ENCODE measurements around the gene CYP26C1. TPM values are rescaled to one million over a fixed set of nuclear protein-coding genes. Genes with fewer than 3 reads are reported as not detected.

The CYP26C1 gene, protein sequence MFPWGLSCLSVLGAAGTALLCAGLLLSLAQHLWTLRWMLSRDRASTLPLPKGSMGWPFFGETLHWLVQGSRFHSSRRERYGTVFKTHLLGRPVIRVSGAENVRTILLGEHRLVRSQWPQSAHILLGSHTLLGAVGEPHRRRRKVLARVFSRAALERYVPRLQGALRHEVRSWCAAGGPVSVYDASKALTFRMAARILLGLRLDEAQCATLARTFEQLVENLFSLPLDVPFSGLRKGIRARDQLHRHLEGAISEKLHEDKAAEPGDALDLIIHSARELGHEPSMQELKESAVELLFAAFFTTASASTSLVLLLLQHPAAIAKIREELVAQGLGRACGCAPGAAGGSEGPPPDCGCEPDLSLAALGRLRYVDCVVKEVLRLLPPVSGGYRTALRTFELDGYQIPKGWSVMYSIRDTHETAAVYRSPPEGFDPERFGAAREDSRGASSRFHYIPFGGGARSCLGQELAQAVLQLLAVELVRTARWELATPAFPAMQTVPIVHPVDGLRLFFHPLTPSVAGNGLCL
- 0.05 TPM for total RNA-seq
- long read RNA-seq = 0 reads

DNA sequence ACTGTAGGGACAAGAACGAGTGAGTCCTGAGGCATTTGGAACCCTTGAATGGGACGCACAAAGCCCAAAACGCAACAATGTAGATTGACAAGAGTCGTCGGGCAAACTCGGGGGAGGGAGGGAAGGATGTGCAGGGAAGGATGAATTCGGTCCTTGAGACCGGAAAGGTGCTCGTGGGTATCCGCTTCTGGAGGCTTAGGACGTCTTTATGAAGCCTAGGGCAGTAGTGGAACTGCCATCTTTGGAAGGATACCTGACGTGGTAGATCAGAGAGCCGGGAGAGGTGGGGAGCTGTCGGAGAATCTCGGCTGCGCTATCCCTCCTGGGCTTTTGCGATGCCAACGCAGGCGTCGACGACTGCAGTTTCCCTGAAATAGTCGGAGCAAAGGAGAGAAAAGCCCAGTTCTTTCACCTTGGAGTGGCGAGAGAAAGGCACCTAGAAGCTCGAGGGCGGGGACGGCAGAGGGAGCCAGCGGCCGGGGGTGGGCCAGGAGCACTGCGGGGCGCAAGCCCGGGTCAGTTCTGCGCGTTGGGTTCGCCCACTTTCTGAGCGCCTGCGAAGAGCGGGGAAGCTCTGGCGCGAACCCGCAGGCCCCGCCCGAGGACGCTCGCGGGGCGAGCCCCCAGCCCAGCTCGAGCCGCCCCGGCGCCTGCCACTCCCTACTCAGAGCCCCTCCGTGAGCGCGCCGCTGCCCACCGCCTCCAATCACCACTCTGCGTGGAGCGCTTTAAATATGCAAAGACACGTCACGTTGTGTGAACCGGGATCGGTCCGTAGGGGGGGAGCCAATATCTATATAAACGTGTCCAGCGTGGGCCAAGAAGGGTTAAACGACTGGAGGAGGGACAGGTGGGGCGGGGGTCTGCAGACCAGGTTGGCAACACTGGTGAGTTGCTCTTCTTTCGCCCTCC lies at the start of gene CYP26C1:
Gene CYP26C1, plus strand, starts transcription at position 824 of the 912 bp plus-strand sequence. CDS start 466 bp downstream, outside the sequence.
- no peak for ATAC-seq
- intact Hi-C loops (cut with DNase I) = no loop called here
- no peak for DNase-seq (ENCODE audit: missing footprints)

DNA sequence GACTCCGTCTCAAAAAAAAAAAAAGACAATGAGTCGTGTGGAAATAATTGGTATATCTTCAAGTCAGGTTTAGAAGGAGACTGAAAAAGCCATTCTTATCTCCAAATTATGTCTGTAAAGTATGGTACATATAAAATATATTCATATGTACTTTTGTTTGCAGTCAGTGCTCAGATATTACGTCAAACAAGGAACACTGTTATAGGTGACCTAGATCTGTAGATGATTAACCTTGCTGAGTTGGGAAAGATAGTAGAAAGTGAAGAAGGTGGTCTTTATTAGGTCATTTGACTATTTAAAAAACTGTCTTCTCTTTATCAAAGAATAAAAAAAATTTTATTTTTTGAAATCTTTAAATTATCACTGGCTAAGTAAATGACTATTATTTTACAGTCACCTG lies 44.9 kb upstream of the CYP26C1 start:
- intact Hi-C loops (cut with DNase I) = no loop called here
- no peak for ATAC-seq
- no peak for DNase-seq (ENCODE audit: missing footprints)

DNA sequence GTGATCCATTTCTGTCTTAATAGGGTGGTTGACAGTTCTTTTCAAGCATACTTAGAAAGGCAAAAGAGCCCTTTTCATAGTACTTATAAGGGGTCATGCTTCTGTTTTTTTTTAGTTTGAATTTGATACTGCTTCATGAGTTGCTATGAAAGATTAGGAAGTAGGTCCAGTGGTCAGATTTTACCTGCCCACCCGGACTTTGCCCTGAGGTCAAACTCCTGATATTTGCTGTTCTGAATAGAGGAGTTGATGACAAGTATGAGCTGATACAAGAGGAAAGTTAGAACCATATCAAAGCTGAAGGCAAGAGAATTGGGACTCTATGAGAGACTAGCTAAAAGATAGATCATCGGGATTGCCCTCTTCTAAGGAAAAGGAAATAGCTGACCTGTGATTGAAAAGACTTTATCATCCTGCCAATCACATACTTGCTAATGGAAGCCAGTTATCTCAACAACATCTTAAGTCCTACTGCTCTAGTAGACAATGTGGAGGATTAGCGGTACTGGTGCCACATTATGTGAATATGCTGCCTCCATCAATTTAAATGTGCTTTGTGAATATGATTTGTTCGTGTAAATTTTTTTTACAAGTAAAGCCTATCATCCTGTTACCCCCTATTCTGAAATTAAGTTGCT lies 37.5 kb upstream of the CYP26C1 start:
- intact Hi-C loops (cut with DNase I) = no loop called here
- ATAC-seq (no peak), DNase-seq (ENCODE audit: missing footprints) (no peak)

DNA sequence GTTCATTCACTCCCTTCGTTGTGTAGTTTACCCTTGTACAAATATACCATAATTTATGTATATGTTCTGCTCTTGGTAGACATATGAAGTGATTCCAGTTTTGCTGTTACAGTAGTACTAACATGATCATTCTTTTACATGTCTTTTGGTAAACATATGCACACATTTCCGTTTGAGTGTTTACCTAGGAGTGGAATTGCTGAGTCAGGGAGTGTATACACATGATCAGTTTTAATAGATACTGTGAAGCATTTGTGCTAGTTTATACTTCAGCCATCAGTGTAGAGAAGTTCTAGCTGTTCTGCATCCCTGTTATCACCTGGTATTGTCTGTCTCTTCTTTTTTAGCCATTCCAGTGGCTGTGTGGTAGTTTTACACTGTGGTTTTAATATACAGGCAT lies 34.5 kb upstream of the CYP26C1 start:
- intact Hi-C loops (cut with DNase I) = no loop called here
- no peak for DNase-seq (ENCODE audit: missing footprints)
- ATAC-seq = no peak

DNA sequence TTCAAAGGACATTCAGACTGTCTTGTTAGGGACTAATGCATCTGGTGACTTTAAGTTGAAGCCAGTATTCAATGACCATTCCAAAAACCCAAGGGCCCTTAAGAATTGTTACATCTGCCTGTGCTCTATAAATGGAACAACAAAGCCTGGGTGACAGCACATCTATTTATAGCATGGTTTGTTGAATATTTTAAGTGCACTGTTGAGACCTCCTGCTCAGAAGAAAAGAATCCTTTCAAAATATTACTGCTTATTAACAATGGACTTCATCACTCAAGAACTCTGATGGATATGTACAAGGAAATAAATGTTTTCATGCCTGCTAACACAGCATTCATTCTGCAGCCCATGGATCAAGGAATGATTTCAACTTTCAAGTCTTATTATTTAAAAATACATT lies 33.1 kb upstream of the CYP26C1 start:
- no peak for ATAC-seq
- intact Hi-C loops (cut with DNase I) = no loop called here
- DNase-seq (ENCODE audit: missing footprints) = no peak

DNA sequence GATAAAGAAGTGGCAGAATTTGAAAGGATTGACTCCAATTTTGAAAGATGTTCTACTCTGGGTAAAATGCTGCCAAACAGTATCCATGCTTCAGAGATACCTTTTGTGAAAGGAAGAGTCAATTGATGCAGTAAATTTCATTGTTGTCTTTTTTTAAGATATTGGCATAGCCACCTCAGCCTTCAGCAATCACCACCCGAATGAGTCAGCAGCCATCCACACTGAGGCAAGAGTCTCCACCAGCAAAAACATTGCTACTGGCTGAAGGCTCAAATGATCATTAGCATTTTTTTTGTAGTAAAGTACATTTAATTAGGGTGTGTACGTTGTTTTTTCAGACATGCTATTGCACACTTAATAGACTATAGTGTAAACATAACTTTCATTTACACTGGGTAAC lies 31.7 kb upstream of the CYP26C1 start:
- no peak for ATAC-seq
- DNase-seq (ENCODE audit: missing footprints) = no peak
- intact Hi-C loops (cut with DNase I) = no loop called here

DNA sequence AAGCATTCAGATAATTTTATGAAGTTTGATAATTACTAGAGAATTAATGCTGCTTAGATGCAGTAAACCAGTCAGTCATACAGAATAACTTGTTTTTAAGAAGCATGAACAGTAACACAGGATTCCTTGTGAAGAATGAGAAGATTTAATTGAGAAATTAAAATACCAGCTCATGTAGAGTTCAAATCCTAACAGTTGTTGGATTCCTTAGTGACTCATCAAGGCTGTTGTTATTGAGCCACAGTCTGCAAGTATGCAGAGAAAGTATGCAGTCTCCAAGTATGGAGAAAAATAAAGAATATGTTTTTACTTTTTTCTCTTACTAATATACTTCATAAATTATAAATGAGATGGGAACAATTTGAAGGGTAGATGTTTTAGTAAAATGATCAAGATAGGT lies 30.2 kb upstream of the CYP26C1 start:
- intact Hi-C loops (cut with DNase I) = no loop called here
- DNase-seq (ENCODE audit: missing footprints) = no peak
- no peak for ATAC-seq

DNA sequence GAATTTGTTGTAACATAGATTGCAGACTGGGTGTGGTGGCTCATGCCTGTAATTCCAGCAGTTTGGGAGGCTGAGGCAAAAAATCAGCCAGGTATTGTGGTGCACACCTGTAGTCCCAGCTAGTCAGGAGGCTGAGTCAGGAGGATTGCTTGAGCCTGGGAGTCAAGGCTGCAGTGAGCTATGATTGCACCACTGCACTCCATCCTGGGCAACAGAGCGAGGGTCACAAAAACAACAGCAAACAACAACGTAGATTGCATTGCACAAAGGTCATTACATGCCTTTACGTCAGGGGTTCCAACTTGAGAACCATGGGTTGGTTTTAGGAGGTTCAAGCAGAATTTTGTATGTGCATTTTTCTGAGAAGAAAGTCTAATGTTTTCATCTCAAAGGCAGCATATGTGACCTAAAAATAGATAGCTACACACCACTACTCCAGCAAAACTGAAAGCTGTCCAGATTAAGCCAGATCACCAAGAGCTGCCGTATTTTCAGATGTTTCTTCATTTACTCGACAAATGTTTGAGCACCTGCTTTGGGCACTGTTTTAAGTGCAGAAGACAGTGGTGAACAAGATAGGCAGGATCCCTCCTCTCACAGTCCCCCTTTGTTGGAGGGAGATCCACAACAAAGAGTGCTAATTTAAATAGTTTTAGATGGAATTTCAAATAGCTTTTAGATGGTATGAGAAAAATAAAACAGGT lies 28.3 kb upstream of the CYP26C1 start:
- intact Hi-C loops (cut with DNase I) = no loop called here
- no peak for ATAC-seq
- no peak for DNase-seq (ENCODE audit: missing footprints)

DNA sequence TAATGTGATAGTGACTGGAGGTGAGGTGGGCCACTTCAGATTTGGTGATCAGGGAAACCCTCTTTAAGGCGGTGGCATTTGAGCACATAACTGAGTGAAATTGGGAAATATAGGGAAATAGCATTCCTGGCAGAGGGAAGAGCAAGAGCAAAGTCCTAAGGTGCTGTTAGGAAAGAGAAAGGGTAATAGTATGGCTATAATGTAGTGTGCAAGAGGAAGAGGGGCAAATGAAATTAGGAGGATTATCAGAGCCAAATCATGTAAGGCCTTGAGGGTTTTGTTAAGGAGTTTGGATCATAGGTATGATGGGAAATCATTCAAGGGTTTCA lies 27.8 kb upstream of the CYP26C1 start:
- DNase-seq (ENCODE audit: missing footprints) (no peak), ATAC-seq (no peak)
- intact Hi-C loops (cut with DNase I) = no loop called here

DNA sequence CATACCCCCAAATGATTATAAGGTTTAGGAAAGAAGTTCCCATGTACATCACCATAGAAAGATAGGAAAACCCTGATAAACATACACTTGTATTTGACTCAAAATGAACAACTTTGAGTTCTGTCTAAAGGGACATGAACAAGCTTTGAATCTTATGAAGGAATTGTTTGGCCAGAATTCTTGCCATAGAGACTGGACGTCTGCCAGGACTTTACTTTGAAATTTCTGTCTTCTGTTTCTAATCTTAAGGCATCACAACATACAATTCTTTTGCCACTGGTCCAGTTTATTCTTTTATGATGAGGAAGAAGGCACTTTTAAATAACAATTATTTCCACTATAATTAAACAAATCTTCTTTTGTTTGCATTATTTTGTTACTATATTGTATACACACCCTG lies 26.2 kb upstream of the CYP26C1 start:
- intact Hi-C loops (cut with DNase I) = no loop called here
- no peak for ATAC-seq
- no peak for DNase-seq (ENCODE audit: missing footprints)

DNA sequence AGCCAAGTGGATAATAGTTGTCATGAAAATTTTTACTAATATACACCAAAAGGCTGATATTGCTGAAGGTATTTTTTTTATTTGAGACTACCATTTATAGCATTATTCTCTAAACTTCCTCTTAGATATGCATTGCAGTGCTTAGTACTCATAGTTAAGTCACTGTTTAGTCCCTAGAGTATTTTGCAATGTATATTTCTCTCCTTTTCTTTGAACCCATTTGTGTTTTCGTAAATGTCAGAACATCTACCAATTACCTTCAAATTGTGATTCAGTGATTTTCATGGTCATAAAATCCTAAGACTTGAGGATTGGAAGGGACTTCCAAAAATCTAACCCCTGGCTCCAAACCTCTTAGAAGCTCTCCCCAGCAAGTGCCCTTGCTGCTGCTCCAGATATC lies 21.5 kb upstream of the CYP26C1 start:
- intact Hi-C loops (cut with DNase I) = no loop called here
- ATAC-seq = no peak
- no peak for DNase-seq (ENCODE audit: missing footprints)

DNA sequence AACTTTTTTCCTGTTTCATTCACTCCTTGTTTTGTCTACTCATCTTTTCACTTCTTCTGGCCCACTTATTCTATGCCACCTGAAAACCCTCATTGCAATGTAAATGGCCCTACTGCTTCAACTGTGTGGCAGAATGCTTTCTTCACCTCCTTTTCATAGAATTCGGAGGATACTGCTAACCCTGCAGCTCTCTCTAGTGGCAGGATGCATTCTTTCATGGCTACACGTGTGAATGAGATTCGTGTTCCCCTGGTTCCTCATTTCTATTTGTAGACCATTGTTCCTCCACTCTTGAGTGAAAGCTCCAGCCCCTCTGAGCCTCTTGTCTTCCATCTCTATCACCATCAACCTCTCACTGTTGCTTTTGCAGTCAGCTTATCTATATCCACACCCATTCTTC lies 20.9 kb upstream of the CYP26C1 start:
- DNase-seq (ENCODE audit: missing footprints) (no peak), ATAC-seq (no peak)
- intact Hi-C loops (cut with DNase I) = no loop called here

DNA sequence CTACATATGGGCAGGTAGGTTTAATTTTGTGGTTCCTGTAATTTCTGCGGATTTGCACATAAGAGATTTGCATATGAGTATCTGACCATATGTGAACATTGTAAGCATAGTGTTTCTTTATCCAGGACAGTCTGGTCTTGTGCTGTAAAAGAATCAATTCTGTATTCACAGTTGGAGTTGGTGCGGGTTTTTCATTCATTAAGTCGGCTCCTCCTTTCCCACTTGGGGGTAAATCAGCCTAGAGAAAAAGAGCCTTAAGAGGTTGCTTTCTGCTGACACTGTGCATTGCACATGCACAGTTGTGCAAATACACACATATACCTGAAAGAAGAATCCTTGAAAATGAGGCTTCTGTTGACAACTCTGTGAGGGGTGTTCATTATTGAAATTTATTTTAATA lies 6.1 kb upstream of the CYP26C1 start:
- no peak for ATAC-seq
- intact Hi-C loops (cut with DNase I) = no loop called here
- DNase-seq (ENCODE audit: missing footprints) = no peak

DNA sequence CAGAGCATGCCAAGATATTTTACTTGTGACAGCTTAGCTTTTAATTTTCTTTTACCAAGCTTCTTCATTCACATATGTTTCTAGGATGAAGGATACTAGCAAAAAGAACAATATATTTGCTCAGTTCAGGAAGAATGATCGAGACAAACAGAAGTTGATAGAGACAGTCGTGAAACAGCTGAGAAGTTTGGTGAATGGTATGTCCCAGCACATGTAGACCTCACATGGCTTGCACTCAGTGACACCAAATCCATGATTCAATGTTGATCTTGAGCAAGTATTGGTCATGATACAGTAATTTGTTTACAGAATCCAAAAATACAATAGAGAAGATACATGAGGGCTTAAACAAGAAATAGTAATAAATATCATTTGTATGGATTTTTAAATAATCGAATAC lies 2.5 kb upstream of the CYP26C1 start:
- no peak for DNase-seq (ENCODE audit: missing footprints)
- no peak for ATAC-seq
- intact Hi-C loops (cut with DNase I) = no loop called here

DNA sequence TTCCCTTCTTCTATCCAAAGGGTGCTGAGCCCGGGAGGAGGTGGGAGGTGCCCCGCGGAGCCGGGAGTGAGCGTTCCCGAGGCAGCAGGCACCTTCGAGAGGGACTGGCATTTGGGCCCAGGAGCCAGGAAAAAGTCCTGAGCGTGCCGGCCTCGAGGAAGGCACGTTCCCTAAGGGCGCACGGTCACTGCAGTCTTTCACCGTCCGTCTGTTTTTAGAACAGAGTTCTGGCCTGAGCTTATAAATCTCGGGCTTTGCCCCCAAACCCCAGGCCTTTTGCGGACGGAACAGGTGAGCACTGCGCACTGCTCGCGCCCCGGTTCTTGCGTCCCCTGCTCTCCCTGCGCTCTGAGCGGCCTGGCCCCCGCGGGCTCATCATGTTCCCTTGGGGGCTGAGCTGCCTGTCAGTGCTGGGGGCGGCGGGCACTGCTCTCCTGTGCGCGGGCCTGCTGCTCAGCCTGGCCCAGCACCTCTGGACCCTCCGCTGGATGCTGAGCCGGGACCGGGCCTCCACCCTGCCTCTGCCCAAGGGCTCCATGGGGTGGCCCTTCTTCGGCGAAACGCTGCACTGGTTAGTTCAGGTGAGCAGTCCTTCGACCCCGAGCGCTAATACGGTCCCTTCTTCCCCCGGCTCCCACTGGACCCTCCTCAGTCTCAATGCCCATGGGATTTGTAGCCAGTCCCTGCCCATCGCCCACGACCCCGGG lies 442 bp downstream of the CYP26C1 start:
- DNase-seq (ENCODE audit: missing footprints) = no peak
- intact Hi-C loops (cut with DNase I) = no loop called here
- no peak for ATAC-seq

DNA sequence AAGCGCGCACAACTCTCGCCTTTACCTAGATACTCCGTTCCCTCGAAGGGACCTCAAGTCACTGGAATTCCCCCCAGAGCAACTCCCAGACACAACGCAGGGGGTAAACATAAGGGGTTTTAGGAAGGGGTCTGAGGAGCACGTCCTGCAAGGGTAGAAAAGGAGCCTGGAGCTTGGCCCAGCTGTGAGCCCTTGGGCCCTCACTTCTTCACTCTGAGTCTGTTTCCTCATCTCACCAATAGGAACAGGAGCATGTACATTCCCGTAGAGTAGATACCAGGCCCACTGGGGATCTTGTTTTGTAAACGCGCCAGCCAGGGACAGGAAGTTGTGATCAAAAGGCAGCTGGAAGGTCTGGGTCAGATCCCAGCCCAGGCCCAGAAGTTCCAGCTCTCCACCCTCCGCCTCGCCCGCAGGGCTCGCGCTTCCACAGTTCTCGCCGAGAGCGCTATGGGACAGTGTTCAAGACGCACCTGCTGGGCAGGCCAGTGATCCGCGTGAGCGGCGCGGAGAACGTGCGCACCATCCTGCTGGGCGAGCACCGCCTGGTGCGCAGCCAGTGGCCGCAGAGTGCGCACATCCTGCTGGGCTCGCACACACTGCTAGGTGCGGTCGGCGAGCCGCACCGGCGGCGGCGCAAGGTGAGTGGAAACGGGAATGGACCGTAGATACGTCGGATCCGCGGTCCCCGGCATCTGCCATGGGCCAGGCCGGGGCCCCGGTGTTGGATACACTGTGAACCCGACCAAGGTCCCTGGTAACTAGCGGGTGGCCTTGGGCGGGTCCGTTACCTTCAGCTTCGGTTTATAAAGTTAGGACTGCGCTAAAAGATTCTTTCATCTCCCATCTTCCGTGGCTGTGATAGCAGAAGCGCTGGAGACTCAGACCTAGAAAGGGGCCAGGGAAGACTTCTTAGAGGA lies 1.3 kb downstream of the CYP26C1 start:
- intact Hi-C loops (cut with DNase I) = no loop called here
- DNase-seq (ENCODE audit: missing footprints) (no peak), ATAC-seq (no peak)

DNA sequence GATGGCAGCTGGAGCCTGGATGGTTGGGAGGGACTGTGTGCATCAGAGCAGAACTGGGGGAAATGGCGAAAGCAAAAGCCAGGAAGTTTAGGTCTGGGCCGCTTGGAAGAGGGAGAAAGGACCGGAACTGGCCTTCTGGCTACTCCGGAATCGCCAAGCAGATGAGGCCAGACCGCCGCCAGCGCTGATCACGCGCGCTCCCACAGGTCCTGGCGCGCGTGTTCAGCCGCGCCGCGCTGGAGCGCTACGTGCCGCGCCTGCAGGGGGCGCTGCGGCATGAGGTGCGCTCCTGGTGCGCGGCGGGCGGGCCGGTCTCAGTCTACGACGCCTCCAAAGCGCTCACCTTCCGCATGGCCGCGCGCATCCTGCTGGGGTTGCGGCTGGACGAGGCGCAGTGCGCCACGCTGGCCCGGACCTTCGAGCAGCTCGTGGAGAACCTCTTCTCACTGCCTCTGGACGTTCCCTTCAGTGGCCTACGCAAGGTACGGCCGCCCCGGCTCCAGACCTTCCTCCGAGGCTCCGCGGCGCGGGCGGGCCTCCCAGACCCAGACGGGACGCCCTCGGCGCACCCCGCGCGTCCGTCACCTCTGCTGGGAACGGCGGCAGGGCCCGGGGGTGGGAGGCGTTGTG lies 2.0 kb downstream of the CYP26C1 start:
- intact Hi-C loops (cut with DNase I) = no loop called here
- ATAC-seq (no peak), DNase-seq (ENCODE audit: missing footprints) (no peak)

Data from Right ventricle myocardium inferior (tissue), 1 donor.